ENCODE measurements around the gene FUT3. TPM values are rescaled to one million over a fixed set of nuclear protein-coding genes. Genes with fewer than 3 reads are reported as not detected.

FUT3 gene
- total and polyA plus RNA-seq, 2 of the 8 experiments (the other 6 are each of a cell fraction or from before 2014, with no cell fraction given) = 0.15 to 0.63 TPM

- TF ChIP-seq FOSL1 (IDR thresholded peaks at IDR 0.05; ENCODE audit: insufficient read depth, low read depth, low read length) (no peak), SUZ12 (IDR thresholded peaks at IDR 0.05; ENCODE audit: low read length) (no peak), POU5F1 (IDR thresholded peaks at IDR 0.05; ENCODE audit: low read depth, low read length) (no peak), RNF2 (IDR thresholded peaks at IDR 0.05; ENCODE audit: borderline replicate concordance, low read depth, low read length, missing control alignments, poor library complexity, severe bottlenecking) (no peak), SP4 (IDR thresholded peaks at IDR 0.05; ENCODE audit: low read length) (no peak)
Measured at GRCh38 chr19:5811117-5811516, 40.1 kb downstream of the FUT3 start (continued).

Data from H1 (cell line).